Suprapubic skin (tissue), 4 donors: ENCODE results near the gene ANKMY1. TPM values are rescaled to one million over a fixed set of nuclear protein-coding genes. Genes with fewer than 3 reads are reported as not detected.
A peak's percentile ranks its signal among the peaks of the same experiment; 100 is the strongest.

ENCODE experiments used
- DNase-seq, 2 donors: peaks; one replicate each; pipeline ENCODE4 v3.0.0-alpha.2; 2019; ENCODE audit warnings: low spot score in 2 of 2
- H3K27ac ChIP-seq: fragments of 200-600 bp; sonication (generic); one replicate; pipeline ENCODE4 v1.5.1; 2019
- H3K27me3 ChIP-seq: fragments of 200-600 bp; sonication (generic); one replicate; pipeline ENCODE4 v1.5.1; 2019
- H3K36me3 ChIP-seq: fragments of 200-600 bp; sonication (generic); one replicate; pipeline ENCODE4 v1.5.1; 2019
- H3K4me1 ChIP-seq: fragments of 200-600 bp; sonication (generic); one replicate; pipeline ENCODE4 v1.5.1; 2019
- H3K4me3 ChIP-seq: fragments of 200-600 bp; sonication (generic); one replicate; pipeline ENCODE4 v1.5.1; 2019; ENCODE audit warnings: mild to moderate bottlenecking
- H3K9me3 ChIP-seq: fragments of 200-600 bp; sonication (generic); one replicate; pipeline ENCODE4 v1.5.1; 2019
- CTCF ChIP-seq, 2 donors: fragments of 200-600 bp in 1 of 2; fragments of 450-650 bp in 1 of 2; sonication (generic) in 1 of 2; IDR thresholded peaks; one replicate each; pipeline ENCODE4 v1.5.1; 2016 to 2019; ENCODE audit warnings: antibody characterized with exemption in 2 of 2, mild to moderate bottlenecking in 1 of 2, moderate library complexity in 1 of 2
- EP300 ChIP-seq: sonication (generic); formaldehyde crosslinking; IDR thresholded peaks from one replicate; pipeline ENCODE4 v1.6.1; 2017; ENCODE audit warnings: antibody characterized with exemption
- POLR2A ChIP-seq, 2 donors: fragments of 450-650 bp; IDR thresholded peaks; one replicate each; pipeline ENCODE4 v1.6.1; 2017; ENCODE audit warnings: antibody characterized with exemption in 2 of 2, mild to moderate bottlenecking in 2 of 2, moderate library complexity in 2 of 2
- POLR2AphosphoS5 ChIP-seq, 3 donors: sonication (generic); formaldehyde crosslinking; IDR thresholded peaks; one replicate each; pipeline ENCODE4 v1.6.1; 2017; ENCODE audit warnings: antibody characterized with exemption in 3 of 3
- WGBS: methylation state at CpG from one replicate; pipeline ENCODE4 v1.1.5; 2018; 5-methylcytosine and 5-hydroxymethylcytosine counted together
- total RNA-seq, 4 donors: library from RNA; depleted of rRNA; stranded (reverse); fragments of >200 nt; gene quantifications; one replicate each; pipeline ENCODE4 v1.1.0, GENCODE V29; 2016

ANKMY1 gene
- total RNA-seq, 4 donors from 2014 or later: 12.2 to 52.1 (median 23.0) TPM

DNA sequence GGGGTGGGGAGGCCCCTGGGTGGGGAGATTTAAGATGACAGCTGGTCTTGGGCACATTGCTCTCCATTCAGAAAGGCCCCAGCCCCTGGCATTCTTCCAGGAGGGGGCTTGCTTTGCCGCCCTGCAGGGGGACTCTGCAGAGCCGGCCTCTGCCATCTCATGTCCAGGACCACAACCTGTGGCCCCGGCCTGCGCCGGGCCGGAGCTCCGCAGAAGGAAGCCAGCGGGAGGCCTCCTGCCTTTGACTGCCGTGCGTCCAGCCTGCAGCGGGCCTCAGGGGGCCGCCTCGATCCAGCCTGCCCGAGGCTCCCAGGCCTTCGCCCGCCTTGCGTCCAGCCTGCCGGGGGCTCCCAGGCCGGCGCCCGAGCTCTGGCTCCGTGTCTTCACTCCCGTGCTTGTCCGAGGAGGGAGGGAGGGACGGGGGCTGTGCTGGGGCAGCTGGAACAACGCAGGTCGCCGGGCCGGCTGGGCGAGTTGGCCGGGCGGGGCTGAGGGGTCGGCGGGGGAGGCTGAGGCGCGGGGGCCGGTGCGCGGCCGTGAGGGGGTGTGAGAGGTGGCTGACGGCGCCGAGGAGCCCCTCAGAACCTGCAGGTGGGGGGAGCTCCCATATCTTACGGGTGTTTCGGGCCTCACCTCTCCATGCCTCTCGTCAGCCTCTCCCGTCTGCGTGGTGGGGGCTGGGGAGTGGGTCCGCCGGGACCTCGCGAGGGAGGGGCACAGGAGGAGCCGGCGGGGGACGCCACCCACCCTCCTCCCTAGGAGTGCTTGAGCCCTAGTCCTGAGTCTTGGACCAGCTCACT is 101.9 kb downstream of the ANKMY1 start:
- peaks cover 11% of the 10 kb centered on the region for H3K36me3 ChIP-seq
- peaks cover 39% of the 10 kb centered on the region for H3K27me3 ChIP-seq
- 38% methylated on average over 13 of the region's 55 CpGs for WGBS
- no peaks in the 10 kb centered on the region for H3K9me3 ChIP-seq
- no peak for TF ChIP-seq POLR2AphosphoS5 (IDR thresholded peaks at IDR 0.05)
- TF ChIP-seq EP300: no peak
- no peak for TF ChIP-seq POLR2A (IDR thresholded peaks at IDR 0.05)
- no peak for TF ChIP-seq CTCF (IDR thresholded peaks at IDR 0.05)
- H3K4me3 ChIP-seq: peak overlapping the region; percentile 11
- peaks cover 61% of the 10 kb centered on the region for H3K4me1 ChIP-seq
- no peak for DNase-seq
- H3K27ac ChIP-seq: no peak overlapping the region

DNA sequence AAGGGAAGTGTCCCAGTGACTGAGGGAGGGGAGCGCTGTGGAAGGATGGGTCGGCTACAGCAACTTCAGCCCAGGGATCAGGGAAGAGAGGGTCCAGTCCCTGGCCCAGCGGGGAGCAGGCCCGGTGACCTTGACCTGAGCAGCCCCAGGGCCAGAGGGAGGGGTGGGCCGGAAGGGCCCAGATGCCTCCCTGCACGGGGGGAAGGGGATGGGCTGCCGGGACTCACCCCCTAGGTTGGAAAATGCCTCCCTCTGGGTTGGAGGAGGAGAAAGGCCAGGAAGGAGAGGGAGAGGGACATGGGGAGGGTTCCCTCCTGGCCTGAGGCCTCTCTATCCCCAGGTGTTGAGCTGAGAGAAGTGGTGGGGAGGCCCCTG is 102.5 kb downstream of the ANKMY1 start:
- H3K4me3 ChIP-seq: peak overlapping the region; percentile 11
- 49% methylated on average over 6 of the region's 7 CpGs for WGBS
- TF ChIP-seq POLR2A (IDR thresholded peaks at IDR 0.05) (no peak), CTCF (IDR thresholded peaks at IDR 0.05) (no peak), EP300 (no peak), POLR2AphosphoS5 (IDR thresholded peaks at IDR 0.05) (no peak)
- no peak overlapping the region for H3K27ac ChIP-seq
- no peaks in the 10 kb centered on the region for H3K9me3 ChIP-seq
- peaks cover 7% of the 10 kb centered on the region for H3K36me3 ChIP-seq
- H3K27me3 ChIP-seq: peaks cover 42% of the 10 kb centered on the region
- peaks cover 67% of the 10 kb centered on the region for H3K4me1 ChIP-seq
- DNase-seq: no peak

DNA sequence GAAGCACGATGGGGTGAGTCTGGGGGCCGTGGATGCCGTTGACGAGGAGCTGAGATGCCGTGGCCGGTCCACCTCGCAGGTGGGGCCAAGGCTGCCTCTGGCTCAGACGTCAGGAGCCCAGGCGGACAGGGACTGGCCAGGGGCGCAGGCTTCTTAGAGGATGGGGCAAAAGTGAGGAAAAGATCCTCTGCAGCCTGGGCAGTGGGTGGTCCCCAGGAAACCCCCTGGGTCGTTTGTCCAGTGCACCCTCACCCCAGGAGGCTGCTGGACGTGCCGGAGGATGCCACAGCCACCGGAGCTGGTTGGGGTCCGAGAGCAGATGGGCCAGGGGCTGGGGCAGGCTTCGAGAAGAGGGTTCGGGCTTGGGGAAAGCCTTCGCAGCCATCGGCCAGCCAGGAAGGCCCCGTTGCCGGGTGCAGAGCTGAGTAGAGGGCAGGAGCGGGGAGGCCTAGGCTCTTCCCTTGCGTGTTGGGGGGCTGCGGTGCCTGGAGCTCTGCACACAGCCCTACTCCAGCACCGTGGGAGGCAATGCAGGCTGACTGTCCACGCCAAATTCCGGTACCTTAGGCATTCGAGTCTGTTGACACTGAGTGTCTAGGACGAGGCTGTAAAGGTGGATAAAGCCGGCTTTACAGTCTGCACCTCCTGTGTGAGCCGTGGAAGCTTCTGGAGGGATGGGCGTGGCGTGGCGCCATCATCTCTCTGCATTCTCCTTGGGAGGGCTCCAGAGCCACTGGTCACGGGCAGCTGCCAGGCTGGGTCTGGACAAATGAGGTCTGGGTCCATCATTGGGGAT is 103.5 kb downstream of the ANKMY1 start:
- no peak for DNase-seq
- H3K36me3 ChIP-seq: peaks cover 3% of the 10 kb centered on the region
- H3K4me3 ChIP-seq: peak overlapping the region; percentile 74
- no peak for TF ChIP-seq POLR2AphosphoS5 (IDR thresholded peaks at IDR 0.05)
- TF ChIP-seq EP300: no peak
- no peak for TF ChIP-seq POLR2A (IDR thresholded peaks at IDR 0.05)
- TF ChIP-seq CTCF (IDR thresholded peaks at IDR 0.05): no peak
- peaks cover 45% of the 10 kb centered on the region for H3K27me3 ChIP-seq
- H3K27ac ChIP-seq: no peak overlapping the region
- H3K4me1 ChIP-seq: peaks cover 75% of the 10 kb centered on the region
- no peaks in the 10 kb centered on the region for H3K9me3 ChIP-seq
- 33% methylated on average over 8 of the region's 35 CpGs for WGBS

DNA sequence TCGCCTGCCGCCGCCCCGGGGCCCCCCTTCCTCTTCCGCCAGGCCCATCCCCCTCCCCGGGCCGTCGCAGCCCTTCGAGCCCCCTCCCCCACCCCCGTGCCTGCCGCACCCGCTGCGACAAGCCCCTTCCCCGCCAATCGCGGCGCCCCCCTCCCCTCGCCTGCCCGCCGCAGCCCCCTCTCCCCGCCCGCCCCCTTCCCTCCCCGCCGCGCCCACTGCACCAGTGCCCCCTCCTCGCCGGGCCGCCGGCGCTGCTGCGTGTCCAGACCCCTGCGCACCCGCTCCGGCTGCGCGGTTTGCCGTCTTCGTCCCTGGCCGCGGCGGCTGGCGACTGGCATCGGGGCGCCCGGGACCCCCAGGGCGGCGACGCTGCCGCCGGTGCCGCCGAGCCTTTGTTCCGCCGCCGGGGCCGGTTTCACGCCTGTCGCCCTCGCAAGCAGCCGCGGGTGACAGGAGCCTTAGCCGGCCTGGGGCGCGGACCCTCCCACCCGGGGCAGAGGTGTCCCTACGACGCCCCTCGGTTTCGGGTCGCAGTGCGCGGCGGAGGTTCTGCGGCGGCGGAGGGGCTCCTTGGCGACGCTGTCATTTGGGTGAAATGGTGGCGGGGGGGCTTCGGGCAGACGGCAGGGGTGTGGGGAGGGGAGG is 104.2 kb downstream of the ANKMY1 start:
- no peak for TF ChIP-seq POLR2AphosphoS5 (IDR thresholded peaks at IDR 0.05)
- TF ChIP-seq POLR2A (IDR thresholded peaks at IDR 0.05): no peak
- TF ChIP-seq CTCF (IDR thresholded peaks at IDR 0.05): no peak
- TF ChIP-seq EP300: no peak
- Histone ChIP-seq H3K36me3 (no peaks in the 10 kb centered on the region), H3K4me1 (peaks cover 82% of the 10 kb centered on the region), H3K4me3 (peak overlapping the region; percentile 74), H3K27ac (no peak overlapping the region), H3K9me3 (no peaks in the 10 kb centered on the region), H3K27me3 (peaks cover 45% of the 10 kb centered on the region)
- DNase-seq: peak in 1 of 2 donors; percentile 49
- WGBS: no CpG with 5 or more reads among the region's 81 CpGs
